A549 (cell line): ENCODE results near the gene LCOR.

Experiments used
- BHLHE40 ChIP-seq: IDR thresholded peaks from 2 replicates; pipeline ENCODE4 v1.6.1; 2012; ENCODE audit warnings: low read depth, low read length, inconsistent platforms
- CTCF ChIP-seq: fragments of >200 bp; sonication (Bioruptor Twin); formaldehyde crosslinking; IDR thresholded peaks from 3 replicates; pipeline ENCODE4 v1.5.1; 2016
- HDAC2 ChIP-seq: fragments of 200-600 bp; sonication (generic); IDR thresholded peaks from 2 replicates; pipeline ENCODE4 v1.6.1; 2016
- KDM1A ChIP-seq: fragments of 200-600 bp; sonication (generic); IDR thresholded peaks from 2 replicates; pipeline ENCODE4 v1.6.1; 2016; ENCODE audit warnings: low read depth, mild to moderate bottlenecking
- RAD21 ChIP-seq, 2 experiments: fragments of >200 bp in 1 of 2; sonication (Bioruptor Twin) in 1 of 2; formaldehyde crosslinking in 1 of 2; IDR thresholded peaks in 1 of 2; conservative IDR thresholded peaks in 1 of 2; 2 replicates in 1 of 2; 3 replicates in 1 of 2; pipeline ENCODE4 v1.6.1; 2012 to 2018; ENCODE audit warnings: inconsistent platforms in 1 of 2
- RFX5 ChIP-seq: fragments of 450-650 bp; IDR thresholded peaks from 2 replicates; pipeline ENCODE4 v1.7.1; 2014; ENCODE audit warnings: antibody characterized with exemption, mild to moderate bottlenecking, moderate library complexity
- USF2 ChIP-seq: fragments of 450-650 bp; IDR thresholded peaks from 2 replicates; pipeline ENCODE4 v1.6.1; 2014; ENCODE audit warnings: antibody characterized with exemption

GRCh38 chr10:97010695-97011206 lies 178.7 kb downstream of the LCOR start:
- TF ChIP-seq RAD21 (conservative IDR thresholded peaks at IDR 0.05 in 1 of 2, IDR thresholded peaks at IDR 0.05 in 1 of 2): no peak
- TF ChIP-seq USF2: no peak
- TF ChIP-seq CTCF: no peak
- TF ChIP-seq RFX5: no peak
- TF ChIP-seq BHLHE40: no peak
- no peak for TF ChIP-seq KDM1A
- TF ChIP-seq HDAC2: no peak
